Measurements from ENCODE around the gene HPGD.

DNA sequence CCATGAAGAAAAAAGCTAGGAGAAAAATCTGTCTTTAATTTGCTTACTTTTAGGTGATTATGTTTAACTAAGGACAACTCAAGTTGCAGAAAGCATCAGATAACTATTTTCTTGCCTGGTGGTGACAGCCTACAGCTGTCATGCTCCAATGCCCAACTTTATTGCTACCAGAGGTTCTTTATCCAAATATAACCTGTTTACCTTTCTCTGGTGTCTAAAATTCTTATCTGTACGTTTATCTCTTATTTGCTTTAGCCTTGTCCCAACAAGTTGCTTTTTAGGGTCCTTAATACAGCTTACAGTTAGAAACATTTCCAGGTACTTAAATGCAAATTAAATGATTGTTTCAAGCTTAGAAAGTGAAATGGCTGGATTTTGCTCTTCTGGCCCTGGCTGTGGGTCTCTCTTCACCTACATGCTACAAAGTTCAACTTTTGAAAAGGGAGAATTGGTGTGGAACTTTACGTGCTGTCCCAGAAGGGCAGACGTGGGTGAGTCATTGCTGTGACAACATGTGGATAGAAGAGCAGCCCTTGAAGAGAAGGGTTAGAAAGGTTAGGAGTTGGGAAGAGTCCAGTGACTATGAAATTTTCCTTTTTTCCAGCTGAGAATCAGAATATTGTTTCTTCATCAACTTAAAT is 60.7 kb downstream of the HPGD start:
- TF ChIP-seq, protein P1, sequence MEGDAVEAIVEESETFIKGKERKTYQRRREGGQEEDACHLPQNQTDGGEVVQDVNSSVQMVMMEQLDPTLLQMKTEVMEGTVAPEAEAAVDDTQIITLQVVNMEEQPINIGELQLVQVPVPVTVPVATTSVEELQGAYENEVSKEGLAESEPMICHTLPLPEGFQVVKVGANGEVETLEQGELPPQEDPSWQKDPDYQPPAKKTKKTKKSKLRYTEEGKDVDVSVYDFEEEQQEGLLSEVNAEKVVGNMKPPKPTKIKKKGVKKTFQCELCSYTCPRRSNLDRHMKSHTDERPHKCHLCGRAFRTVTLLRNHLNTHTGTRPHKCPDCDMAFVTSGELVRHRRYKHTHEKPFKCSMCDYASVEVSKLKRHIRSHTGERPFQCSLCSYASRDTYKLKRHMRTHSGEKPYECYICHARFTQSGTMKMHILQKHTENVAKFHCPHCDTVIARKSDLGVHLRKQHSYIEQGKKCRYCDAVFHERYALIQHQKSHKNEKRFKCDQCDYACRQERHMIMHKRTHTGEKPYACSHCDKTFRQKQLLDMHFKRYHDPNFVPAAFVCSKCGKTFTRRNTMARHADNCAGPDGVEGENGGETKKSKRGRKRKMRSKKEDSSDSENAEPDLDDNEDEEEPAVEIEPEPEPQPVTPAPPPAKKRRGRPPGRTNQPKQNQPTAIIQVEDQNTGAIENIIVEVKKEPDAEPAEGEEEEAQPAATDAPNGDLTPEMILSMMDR (IDR thresholded peaks at IDR 0.05), result no peak
- no peak for TF ChIP-seq POLR2A (IDR thresholded peaks at IDR 0.05)
